Pancreas (tissue), 10 donors: Measurements from ENCODE around the gene PABPN1L. TPM values are rescaled to one million over a fixed set of nuclear protein-coding genes. Genes with fewer than 3 reads are reported as not detected.
"Not testable (repeated sequence)": the region's sequence is repeated elsewhere in the genome, so short reads cannot be mapped to it uniquely, and the experiment has no call there.

ENCODE experiments used
- ATAC-seq, 4 donors: fragments of 200-7000 bp; cut with Tn5 transposase; one replicate each; pipeline versions ENCODE4 v1.8.0 to v1.9.1; 2020; ENCODE audit warnings: mild to moderate bottlenecking in 4 of 4, moderate library complexity in 4 of 4
- DNase-seq, 6 donors: peaks; one replicate each; pipeline ENCODE4 v3.0.0-alpha.2; 2020
- FAIRE-seq: peaks from 2 replicates; lab custom pipeline; 2012; peaks lifted over from hg19 to GRCh38; lab: Jason Lieb, UNC
- H3K27ac ChIP-seq, 4 donors: fragments of 200-600 bp; sonication (generic); 1 replicate in 3 of 4; 2 replicates in 1 of 4; pipeline versions ENCODE4 v1.5.0 to v1.8.0; 2020
- H3K27me3 ChIP-seq, 4 donors: fragments of 200-600 bp; one replicate each; pipeline ENCODE4 v1.8.0; 2021
- H3K36me3 ChIP-seq, 3 donors: fragments of 200-600 bp; sonication (generic) in 1 of 3; one replicate each; pipeline versions ENCODE4 v1.5.0 to v1.8.0; 2020 to 2021
- H3K4me1 ChIP-seq, 3 donors: fragments of 200-600 bp; one replicate each; pipeline ENCODE4 v1.8.0; 2021
- H3K4me3 ChIP-seq, 4 donors: fragments of 200-600 bp; sonication (generic) in 2 of 4; one replicate each; pipeline versions ENCODE4 v1.5.0 to v1.8.0; 2020 to 2021
- H3K9me3 ChIP-seq, 4 donors: fragments of 200-600 bp; one replicate each; pipeline ENCODE4 v1.8.0; 2021
- WGBS, 2 donors: extraction: QIAGEN DNeasy Blood & Tissue Kit; methylation state at CpG; one replicate each; pipeline ENCODE4 v1.1.7; 2013; 5-methylcytosine and 5-hydroxymethylcytosine counted together
- intact Hi-C, 3 donors: fragments of 100-400 bp; cut with DNase I; formaldehyde crosslinking; loops; one replicate each; pipeline versions ENCODE4 v1.11.1 to v1.14.2; 2022
- polyA plus RNA-seq, 2 donors: library from polyadenylated mRNA; stranded (reverse); fragments of 200-250 nt; gene quantifications; one replicate each; pipeline ENCODE4 v1.2.3, GENCODE V29; 2013
- total RNA-seq, 6 donors: library from RNA; stranded (reverse); fragmentation: NEBNext Ultra II Directional in 4 of 6; extraction: Animal tissue kit (Norgen Biotek cat#: 25700) in 4 of 6; gene quantifications; one replicate each; pipeline versions ENCODE4 v1.2.1 to v1.2.4, GENCODE V29; 2021 to 2023
- TF ChIP-seq, protein P1 (sequence below), 4 donors: fragments of 200-600 bp; sonication (generic) in 3 of 4; IDR thresholded peaks; one replicate each; pipeline versions ENCODE4 v1.5.0 to v1.8.0; 2021; ENCODE audit warnings: antibody characterized with exemption in 4 of 4
- donor health status: healthy with polysubstance abuse.
- donor health status: DM: no; HTN: no; CAD: no; lungs with moderate emphysema.
- donor health status: DM: no; HTN: no; CAD: no.
- donor health status: control.
- donor health status: control.
- donor health status: Bipolar disorder and iron deficiency.
- donor health status: DM: yes; HTN: yes; CAD: no.
- donor health status: DM: no; HTN: no; CAD: no.
- donor health status: DM: no; HTN: no; CAD: no.
- donor health status: DM: yes; HTN: yes; CAD: no.

PABPN1L gene
- total and polyA plus RNA-seq, 8 donors, result 0.23 to 0.65 (median 0.35) TPM; not detected in 3

DNA sequence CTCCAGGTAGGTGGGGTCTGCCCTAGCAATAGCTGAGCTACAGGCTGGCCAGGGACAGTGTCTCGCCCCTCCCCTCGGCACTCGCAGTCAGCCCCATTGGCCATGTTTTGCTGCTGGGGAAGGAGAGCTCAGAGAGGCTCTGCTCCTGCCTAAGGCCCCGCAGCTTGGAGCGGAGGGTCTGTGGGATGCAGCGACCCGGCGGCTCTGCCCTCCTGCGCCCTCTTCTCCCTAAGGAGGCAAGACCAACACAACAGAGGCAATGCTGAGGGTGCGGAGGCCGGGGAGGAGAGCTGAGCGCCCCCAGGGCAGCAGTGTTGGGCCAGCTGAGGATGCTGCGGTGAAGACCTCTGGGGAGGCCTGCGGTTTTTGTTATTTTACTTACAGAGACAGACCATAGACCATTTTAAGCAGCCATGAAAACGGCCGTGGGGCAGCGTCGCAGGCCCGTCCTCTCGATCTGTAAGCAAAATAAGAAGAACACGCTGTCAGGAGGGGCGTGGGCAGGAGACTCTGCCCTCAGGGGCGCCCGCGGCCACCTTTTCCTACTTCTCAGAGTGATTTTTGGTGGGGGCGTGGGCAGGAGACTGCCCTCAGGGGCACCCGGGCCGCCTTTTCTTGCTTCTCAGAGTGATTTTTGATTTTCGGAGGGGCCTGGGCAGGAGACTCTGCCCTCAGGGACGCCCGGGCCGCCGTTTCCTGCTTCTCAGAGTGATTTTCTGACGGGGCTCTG, 31.4 kb upstream of the PABPN1L start:
- Histone ChIP-seq H3K27ac (no peak overlapping the region), H3K4me3 (no peak overlapping the region), H3K4me1 (no peaks in the 10 kb centered on the region), H3K27me3 (no peaks in the 10 kb centered on the region), H3K9me3 (no peaks in the 10 kb centered on the region), H3K36me3 (peaks cover 0 to 7% (median 0%) of the 10 kb centered on the region in 3 donors)
- intact Hi-C loops, result no loop called here
- ATAC-seq, result no peak
- no peak for FAIRE-seq
- no peak for DNase-seq
- TF ChIP-seq, protein P1, sequence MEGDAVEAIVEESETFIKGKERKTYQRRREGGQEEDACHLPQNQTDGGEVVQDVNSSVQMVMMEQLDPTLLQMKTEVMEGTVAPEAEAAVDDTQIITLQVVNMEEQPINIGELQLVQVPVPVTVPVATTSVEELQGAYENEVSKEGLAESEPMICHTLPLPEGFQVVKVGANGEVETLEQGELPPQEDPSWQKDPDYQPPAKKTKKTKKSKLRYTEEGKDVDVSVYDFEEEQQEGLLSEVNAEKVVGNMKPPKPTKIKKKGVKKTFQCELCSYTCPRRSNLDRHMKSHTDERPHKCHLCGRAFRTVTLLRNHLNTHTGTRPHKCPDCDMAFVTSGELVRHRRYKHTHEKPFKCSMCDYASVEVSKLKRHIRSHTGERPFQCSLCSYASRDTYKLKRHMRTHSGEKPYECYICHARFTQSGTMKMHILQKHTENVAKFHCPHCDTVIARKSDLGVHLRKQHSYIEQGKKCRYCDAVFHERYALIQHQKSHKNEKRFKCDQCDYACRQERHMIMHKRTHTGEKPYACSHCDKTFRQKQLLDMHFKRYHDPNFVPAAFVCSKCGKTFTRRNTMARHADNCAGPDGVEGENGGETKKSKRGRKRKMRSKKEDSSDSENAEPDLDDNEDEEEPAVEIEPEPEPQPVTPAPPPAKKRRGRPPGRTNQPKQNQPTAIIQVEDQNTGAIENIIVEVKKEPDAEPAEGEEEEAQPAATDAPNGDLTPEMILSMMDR (IDR thresholded peaks at IDR 0.05), result no peak
- WGBS, 2 donors, result 92 to 96% methylated on average over 34 of the region's 34 CpGs

DNA sequence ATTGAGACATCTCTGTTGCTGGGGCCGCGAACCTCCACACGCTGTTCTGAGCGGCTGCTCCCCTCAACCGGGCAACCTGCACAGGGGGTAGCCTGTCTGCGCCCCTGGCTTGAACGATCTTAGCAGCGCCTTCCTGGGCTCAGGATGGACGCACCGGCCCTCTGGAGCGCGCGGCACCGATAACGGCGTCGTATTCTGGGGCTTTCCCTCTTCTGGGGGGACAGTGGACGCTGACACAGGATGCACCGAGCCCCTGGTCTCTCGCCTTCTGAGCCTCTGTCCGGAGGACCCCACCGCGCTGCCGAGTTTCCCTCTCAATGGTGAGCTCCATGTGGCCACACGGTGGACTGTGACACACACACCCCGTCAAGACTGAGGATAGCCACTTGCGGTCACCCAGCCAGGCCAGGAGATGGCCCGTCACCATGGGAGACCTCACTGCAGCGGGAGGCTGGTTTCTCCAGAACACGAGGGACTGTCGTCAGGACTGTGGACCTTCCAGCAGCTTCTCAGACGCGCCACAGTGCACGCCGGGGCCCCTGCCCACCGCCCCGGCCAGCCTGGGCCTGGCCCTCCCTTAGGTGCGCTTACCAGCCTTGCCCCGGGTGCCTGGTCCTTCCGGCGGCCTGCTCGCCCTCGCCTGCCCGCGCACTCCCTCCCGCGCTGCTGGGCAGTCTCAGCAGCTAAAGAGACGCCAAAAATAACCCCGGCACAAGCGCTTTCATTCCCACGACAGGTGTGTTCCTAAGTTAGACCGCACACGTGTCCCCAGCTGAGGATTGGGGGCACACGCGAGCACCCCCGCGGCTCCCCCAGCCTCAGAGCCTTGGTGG, 30.0 kb upstream of the PABPN1L start:
- H3K9me3 ChIP-seq, result no peaks in the 10 kb centered on the region
- intact Hi-C loops, result no loop called here
- ATAC-seq, result no peak
- H3K27me3 ChIP-seq, result no peaks in the 10 kb centered on the region
- no peak overlapping the region for H3K27ac ChIP-seq
- TF ChIP-seq, protein P1 (IDR thresholded peaks at IDR 0.05), result no peak
- H3K4me1 ChIP-seq, result no peaks in the 10 kb centered on the region
- H3K4me3 ChIP-seq, result no peak overlapping the region
- H3K36me3 ChIP-seq, result peaks cover 0 to 7% (median 0%) of the 10 kb centered on the region in 3 donors
- DNase-seq, result no peak
- FAIRE-seq, result no peak
- 89 to 90% methylated on average over 55 to 57 of the region's 57 CpGs for WGBS, 2 donors

DNA sequence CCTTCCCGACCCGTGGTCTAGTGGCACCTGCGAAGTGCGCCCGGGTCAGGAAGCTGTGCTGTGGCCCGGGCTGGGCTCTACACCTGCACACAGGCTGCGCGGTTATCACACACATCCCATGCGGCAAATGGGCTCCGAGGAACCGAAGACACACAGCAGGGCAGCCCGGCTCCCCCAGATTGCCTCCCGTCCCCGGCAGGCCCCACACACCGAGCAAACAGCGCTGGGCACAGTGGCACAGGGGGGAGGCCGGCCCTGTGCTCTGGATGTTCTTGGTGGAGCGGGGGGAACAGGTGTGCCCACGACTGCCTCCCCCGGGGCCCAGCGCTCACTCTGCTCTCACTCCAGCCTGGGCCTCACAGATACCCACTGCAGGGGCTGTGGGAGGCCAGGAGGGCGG, 28.9 kb upstream of the PABPN1L start:
- TF ChIP-seq, protein P1 (IDR thresholded peaks at IDR 0.05), result no peak
- intact Hi-C loops, result no loop called here
- DNase-seq (no peak), ATAC-seq (no peak), FAIRE-seq (no peak)
- Histone ChIP-seq H3K9me3 (no peaks in the 10 kb centered on the region), H3K27me3 (no peaks in the 10 kb centered on the region), H3K27ac (no peak overlapping the region), H3K4me3 (no peak overlapping the region), H3K36me3 (peaks cover 0 to 7% (median 0%) of the 10 kb centered on the region in 3 donors), H3K4me1 (no peaks in the 10 kb centered on the region)
- 92 to 95% methylated on average over 21 to 22 of the region's 22 CpGs for WGBS, 2 donors

DNA sequence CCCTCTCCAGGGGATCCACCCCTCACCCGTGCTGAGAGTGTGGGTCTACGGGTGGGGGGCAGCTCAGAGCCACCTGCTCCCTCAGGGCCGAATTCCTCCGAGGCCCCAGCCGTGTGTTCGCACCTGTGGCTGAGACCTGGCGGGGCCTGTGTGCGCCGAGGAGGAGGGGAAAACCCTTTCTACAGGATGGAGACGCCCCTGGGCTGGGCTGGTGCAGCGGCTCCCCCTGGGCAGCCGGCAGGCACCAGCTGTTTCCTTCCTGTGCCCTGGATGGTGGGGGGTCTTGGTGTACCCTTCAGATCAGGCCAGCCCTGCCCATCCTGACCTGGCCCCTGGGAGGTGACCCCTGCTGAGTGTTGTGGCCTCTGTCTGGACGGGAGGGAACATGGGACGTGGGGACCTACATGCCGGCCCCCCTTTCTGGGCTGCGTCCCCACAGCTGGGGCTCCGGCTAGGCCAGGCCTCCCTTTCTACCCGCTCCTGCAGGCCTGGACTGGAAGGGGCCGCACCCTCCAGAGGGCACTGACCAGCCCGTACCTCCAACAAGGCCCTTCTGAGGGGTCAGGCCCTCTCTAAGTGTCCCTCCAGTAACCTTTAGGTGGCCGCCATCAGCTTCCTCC, 28.3 kb upstream of the PABPN1L start:
- Histone ChIP-seq H3K27me3 (no peaks in the 10 kb centered on the region), H3K9me3 (no peaks in the 10 kb centered on the region), H3K36me3 (peaks cover 0 to 7% (median 0%) of the 10 kb centered on the region in 3 donors), H3K27ac (no peak overlapping the region), H3K4me3 (no peak overlapping the region), H3K4me1 (no peaks in the 10 kb centered on the region)
- FAIRE-seq (no peak), ATAC-seq (no peak), DNase-seq (no peak)
- TF ChIP-seq, protein P1 (IDR thresholded peaks at IDR 0.05), result no peak
- intact Hi-C loops, result no loop called here
- 85 to 86% methylated on average over 21 of the region's 21 CpGs for WGBS, 2 donors

DNA sequence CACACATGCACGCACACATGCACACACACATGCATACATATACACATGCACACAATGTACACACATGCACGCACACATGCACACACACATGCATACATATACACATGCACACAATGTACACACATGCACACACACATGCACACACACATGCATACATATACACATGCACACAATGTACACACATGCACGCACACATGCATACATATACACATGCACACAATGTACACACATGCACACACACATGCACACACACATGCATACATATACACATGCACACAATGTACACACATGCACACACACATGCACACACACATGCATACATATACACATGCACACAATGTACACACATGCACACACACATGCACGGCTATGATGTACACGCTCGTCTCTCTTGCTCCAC, 27.8 kb upstream of the PABPN1L start:
- FAIRE-seq, H3K9me3 ChIP-seq, H3K4me3 ChIP-seq, H3K4me1 ChIP-seq, intact Hi-C loops, DNase-seq, ATAC-seq, H3K36me3 ChIP-seq, H3K27ac ChIP-seq, H3K27me3 ChIP-seq: not testable (repeated sequence)
- WGBS, 2 donors, result 80 to 98% methylated on average over 5 of the region's 6 CpGs
